H1 (cell line): ENCODE data around the gene PPFIA4. TPM values are rescaled to one million over a fixed set of nuclear protein-coding genes. Genes with fewer than 3 reads are reported as not detected.

Experiments used
- CTCF ChIA-PET: fragments of 300-600 bp; sonication (Branson Sonifier 250); formaldehyde crosslinking; loops from one replicate; lab custom pipeline; 2021; ENCODE audit not compliant: partially characterized antibody; lab: Charles Lee
- POLR2A ChIA-PET: fragments of 300-600 bp; sonication (Branson Sonifier 250); formaldehyde crosslinking; loops from one replicate; lab custom pipeline; 2021; ENCODE audit warnings: inconsistent platforms; ENCODE audit not compliant: partially characterized antibody; lab: Charles Lee
- DNase-seq, 2 experiments: peaks; one replicate each; pipeline versions ENCODE4 v3.0.0 to v3.0.0-alpha.2; 2010 to 2022; ENCODE audit warnings: low spot score in 2 of 2, low read depth in 1 of 2, mixed read lengths in 1 of 2
- FAIRE-seq: peaks from 2 replicates; lab custom pipeline; 2011; peaks lifted over from hg19 to GRCh38; lab: Jason Lieb, UNC
- H2AFZ ChIP-seq: 2 replicates; pipeline ENCODE4 v1.8.1; 2012; ENCODE audit warnings: low read length, inconsistent platforms
- H2AK5ac ChIP-seq: 2 replicates; pipeline ENCODE4 v1.6.1; 2013; ENCODE audit warnings: low read depth, low read length
- H2BK120ac ChIP-seq: replicated peaks from 2 replicates; pipeline ENCODE3; 2013; ENCODE audit warnings: low read depth, low read length, inconsistent platforms
- H2BK12ac ChIP-seq: 2 replicates; pipeline ENCODE4 v1.6.1; 2013; ENCODE audit warnings: low read depth, low read length
- H2BK15ac ChIP-seq: 2 replicates; pipeline ENCODE4 v1.6.1; 2013; ENCODE audit warnings: low read length
- H2BK20ac ChIP-seq: 2 replicates; pipeline ENCODE4 v1.6.1; 2013; ENCODE audit warnings: low read length
- H2BK5ac ChIP-seq: 2 replicates; pipeline ENCODE4 v1.6.1; 2013; ENCODE audit warnings: low read depth, low read length
- H3K14ac ChIP-seq: 2 replicates; pipeline ENCODE4 v1.6.1; 2013; ENCODE audit warnings: inconsistent platforms; ENCODE audit not compliant: insufficient read length
- H3K18ac ChIP-seq: 2 replicates; pipeline ENCODE4 v1.6.1; 2013; ENCODE audit warnings: low read length; ENCODE audit errors: extremely low read depth
- H3K23ac ChIP-seq: 2 replicates; pipeline ENCODE4 v1.6.1; 2013; ENCODE audit warnings: inconsistent platforms; ENCODE audit not compliant: insufficient read length
- H3K23me2 ChIP-seq: 2 replicates; pipeline ENCODE4 v1.6.1; 2013; ENCODE audit warnings: low read depth, low read length
- H3K27ac ChIP-seq: 2 replicates; pipeline ENCODE4 v1.6.1; 2011; ENCODE audit warnings: low read depth, low read length, inconsistent platforms
- H3K27me3 ChIP-seq, 4 experiments: replicated peaks in 1 of 4; 1 replicate in 1 of 4; 2 replicates in 3 of 4; pipeline versions ENCODE4 v1.6.1 to v1.8.1; 2011 to 2013; ENCODE audit warnings: low read length in 3 of 4, mild to moderate bottlenecking in 3 of 4, inconsistent platforms in 2 of 4, mixed read lengths in 2 of 4, moderate library complexity in 1 of 4; ENCODE audit not compliant: control insufficient read depth in 3 of 4, insufficient read depth in 3 of 4; ENCODE audit errors: extremely low read depth in 1 of 4
- H3K36me3 ChIP-seq, 4 experiments: 2 replicates each; pipeline versions ENCODE4 v1.6.1 to v1.8.1; 2011 to 2013; ENCODE audit warnings: mild to moderate bottlenecking in 4 of 4, low read length in 3 of 4, moderate library complexity in 2 of 4, control low read depth in 1 of 4, inconsistent platforms in 1 of 4; ENCODE audit not compliant: insufficient read depth in 4 of 4, control insufficient read depth in 2 of 4
- H3K4ac ChIP-seq: replicated peaks from 2 replicates; pipeline ENCODE3; 2013; ENCODE audit warnings: low read length, low read depth, mixed read lengths, inconsistent platforms; ENCODE audit not compliant: insufficient read length
- H3K4me1 ChIP-seq, 4 experiments: replicated peaks in 1 of 4; 1 replicate in 1 of 4; 2 replicates in 3 of 4; pipeline versions ENCODE4 v1.6.1 to v1.8.1; 2011 to 2013; ENCODE audit warnings: low read length in 3 of 4, inconsistent platforms in 2 of 4, mixed read lengths in 1 of 4; ENCODE audit not compliant: insufficient read depth in 4 of 4, control insufficient read depth in 3 of 4
- H3K4me2 ChIP-seq, 2 experiments: 2 replicates each; pipeline versions ENCODE4 v1.6.1 to v1.8.1; 2011 to 2013; ENCODE audit warnings: low read depth in 2 of 2, low read length in 2 of 2, control low read depth in 1 of 2, inconsistent platforms in 1 of 2, mild to moderate bottlenecking in 1 of 2; ENCODE audit not compliant: insufficient read depth in 1 of 2
- H3K4me3 ChIP-seq, 4 experiments: fragments of 200-600, 300-600 bp in 1 of 4; sonication (generic), shearing (Covaris generic), sonication (Bioruptor Twin) in 1 of 4; 2 replicates each; pipeline versions ENCODE4 v1.5.1 to v1.8.1; 2011 to 2016; ENCODE audit warnings: low read length in 4 of 4, low read depth in 3 of 4, control low read depth in 2 of 4, inconsistent platforms in 2 of 4, mild to moderate bottlenecking in 2 of 4, mixed read lengths in 1 of 4, moderate library complexity in 1 of 4; ENCODE audit not compliant: insufficient read depth in 2 of 4; ENCODE audit errors: extremely low read depth in 1 of 4
- H3K56ac ChIP-seq: replicated peaks from 2 replicates; pipeline ENCODE3; 2013; ENCODE audit warnings: low read depth, mild to moderate bottlenecking, mixed read lengths, low read length, inconsistent platforms; ENCODE audit not compliant: insufficient read length
- H3K79me1 ChIP-seq: 2 replicates; pipeline ENCODE4 v1.6.1; 2013; ENCODE audit warnings: low read depth, low read length, control low read depth
- H3K79me2 ChIP-seq, 2 experiments: 2 replicates each; pipeline versions ENCODE4 v1.6.1 to v1.8.1; 2012 to 2013; ENCODE audit warnings: low read length in 2 of 2, mild to moderate bottlenecking in 2 of 2, inconsistent platforms in 1 of 2; ENCODE audit not compliant: insufficient read depth in 2 of 2, control insufficient read depth in 1 of 2
- H3K9ac ChIP-seq, 4 experiments: replicated peaks in 1 of 4; 1 replicate in 1 of 4; 2 replicates in 3 of 4; pipeline versions ENCODE4 v1.6.1 to v1.8.1; 2011 to 2013; ENCODE audit warnings: low read depth in 3 of 4, low read length in 3 of 4, control low read depth in 2 of 4, mild to moderate bottlenecking in 2 of 4, moderate library complexity in 2 of 4, inconsistent platforms in 1 of 4; ENCODE audit errors: extremely low read depth in 1 of 4
- H3K9me3 ChIP-seq, 2 experiments: 2 replicates each; pipeline versions ENCODE4 v1.6.1 to v1.8.1; 2012 to 2013; ENCODE audit warnings: mild to moderate bottlenecking in 2 of 2, moderate library complexity in 2 of 2, control low read depth in 1 of 2, inconsistent platforms in 1 of 2, low read depth in 1 of 2, low read length in 1 of 2, mixed read lengths in 1 of 2; ENCODE audit not compliant: insufficient read depth in 2 of 2
- H4K20me1 ChIP-seq, 2 experiments: replicated peaks in 1 of 2; 2 replicates each; pipeline versions ENCODE3 to v1.8.1; 2011 to 2013; ENCODE audit warnings: inconsistent platforms in 2 of 2, low read length in 2 of 2, mild to moderate bottlenecking in 1 of 2; ENCODE audit not compliant: insufficient read depth in 2 of 2, control insufficient read depth in 1 of 2
- H4K5ac ChIP-seq: 2 replicates; pipeline ENCODE4 v1.6.1; 2013; ENCODE audit warnings: low read length, low read depth, mixed read lengths, inconsistent platforms; ENCODE audit not compliant: insufficient read length
- H4K8ac ChIP-seq: 2 replicates; pipeline ENCODE4 v1.8.0; 2013; ENCODE audit warnings: mild to moderate bottlenecking, moderate library complexity, low read length, inconsistent platforms; ENCODE audit not compliant: insufficient read depth; ENCODE audit errors: extremely low read depth
- H4K91ac ChIP-seq: replicated peaks from 2 replicates; pipeline ENCODE3; 2013; ENCODE audit warnings: low read length, mixed read lengths, inconsistent platforms; ENCODE audit not compliant: insufficient read length
- CTCF ChIP-seq, 3 experiments: IDR thresholded peaks; 1 replicate in 2 of 3; 2 replicates in 1 of 3; pipeline versions ENCODE4 v1.5.1 to v1.6.1; 2011; ENCODE audit warnings: low read length in 3 of 3, mild to moderate bottlenecking in 3 of 3, inconsistent platforms in 2 of 3, low read depth in 1 of 3, moderate library complexity in 1 of 3; ENCODE audit not compliant: insufficient read depth in 1 of 3; ENCODE audit errors: control extremely low read depth in 1 of 3
- E2F6 ChIP-seq: IDR thresholded peaks from 2 replicates; pipeline ENCODE4 v1.6.1; 2012; ENCODE audit warnings: inconsistent platforms
- KDM4A ChIP-seq: IDR thresholded peaks from one replicate; pipeline ENCODE4 v1.7.1; 2012; ENCODE audit warnings: low read depth, mild to moderate bottlenecking, moderate library complexity, low read length, inconsistent platforms; ENCODE audit not compliant: severe bottlenecking
- MAFK ChIP-seq: IDR thresholded peaks from 2 replicates; pipeline ENCODE4 v1.6.1; 2012; ENCODE audit warnings: low read depth, mild to moderate bottlenecking, improper control_type of control experiment, low read length
- PHF8 ChIP-seq: fragments of 200-600 bp; sonication (generic); conservative IDR thresholded peaks from 2 replicates; pipeline ENCODE4 v1.7.1; 2012; ENCODE audit warnings: low read depth, mild to moderate bottlenecking, inconsistent platforms, low read length, moderate library complexity
- RBBP5 ChIP-seq: IDR thresholded peaks from 2 replicates; pipeline ENCODE4 v1.7.1; 2012; ENCODE audit warnings: low read depth, mild to moderate bottlenecking, inconsistent platforms, low read length, moderate library complexity, borderline replicate concordance
- SAP30 ChIP-seq: fragments of 300-600 bp; sonication (generic); IDR thresholded peaks from 2 replicates; pipeline ENCODE4 v1.7.1; 2012; ENCODE audit warnings: low read length, moderate library complexity, mild to moderate bottlenecking, inconsistent platforms; ENCODE audit not compliant: insufficient read depth, insufficient replicate concordance
- TAF1 ChIP-seq: IDR thresholded peaks from 2 replicates; pipeline ENCODE4 v1.6.1; 2011; ENCODE audit warnings: mild to moderate bottlenecking, low read depth, low read length
- TAF7 ChIP-seq: optimal IDR thresholded peaks from 2 replicates; pipeline ENCODE3; 2011; ENCODE audit warnings: low read depth, mild to moderate bottlenecking, inconsistent platforms, low read length, moderate library complexity, borderline replicate concordance
- YY1 ChIP-seq: IDR thresholded peaks from 2 replicates; pipeline ENCODE4 v1.6.1; 2011; ENCODE audit warnings: low read depth, mild to moderate bottlenecking, low read length
- WGBS, 2 experiments: shearing (Covaris generic) in 1 of 2; methylation state at CpG; one replicate each; pipeline versions ENCODE4 v1.1.6 to v1.1.7; 2013 to 2015; ENCODE audit warnings: low lambda C conversion rate in 2 of 2, mixed read lengths in 2 of 2, inconsistent platforms in 1 of 2, low coverage in 1 of 2, missing lambda C conversion rate in 1 of 2; ENCODE audit not compliant: insufficient replicate concordance in 2 of 2, insufficient coverage in 1 of 2, insufficient read length in 1 of 2; ENCODE audit errors: extremely low coverage in 1 of 2, missing lambda C conversion rate in 1 of 2; 5-methylcytosine and 5-hydroxymethylcytosine counted together
- polyA plus RNA-seq, 7 experiments: library from polyadenylated mRNA; depleted of rRNA in 3 of 7; stranded (reverse) in 5 of 7; unstranded in 2 of 7; fragments of >200 nt in 5 of 7; fragments of 200-250 nt in 2 of 7; gene quantifications; 1 replicate in 5 of 7; 2 replicates in 1 of 7; 4 replicates in 1 of 7; pipeline versions ENCODE4 v1.2.1 to v1.2.3, GENCODE V29; 2011 to 2013; ENCODE audit warnings: missing spikeins in 2 of 7, mixed read lengths in 2 of 7
- total RNA-seq: library from RNA; stranded (reverse); fragmentation: NEBNext Ultra II Directional; extraction: Animal tissue kit (Norgen Biotek cat#: 25700); gene quantifications from 2 replicates; pipeline ENCODE4 v1.2.1, GENCODE V29; 2021

Gene PPFIA4
- total and polyA plus RNA-seq, 2 of the 8 experiments (the other 6 are each of a cell fraction or from before 2014, with no cell fraction given) = 9.0 to 9.9 TPM

DNA sequence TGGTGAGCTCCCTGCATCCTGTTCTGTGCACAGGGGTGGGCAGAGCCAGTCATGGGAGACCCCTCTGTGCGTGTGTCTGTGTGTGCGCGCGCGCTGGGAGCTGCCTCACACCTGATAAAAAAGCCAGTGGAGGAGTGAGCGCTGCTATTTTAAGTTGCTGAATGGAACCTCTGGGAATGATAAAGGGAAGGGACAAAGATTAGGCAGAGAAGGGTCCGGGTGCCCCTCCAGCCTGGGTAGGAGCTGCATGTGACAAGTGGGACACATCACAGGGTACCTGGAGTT, 102.1 kb downstream of the PPFIA4 start:
- H3K9ac ChIP-seq = no peak overlapping the region
- CTCF ChIA-PET = interaction anchor here (0.6 to 49.1 kb wide), 25 partner anchors 8 to 348 kb away, joined by 3 to 1071 read pairs (median 4); partner anchors contain the start of genes CHI3L1, MYBPH, MYOG and PPFIA4
- POLR2A ChIA-PET = interaction anchor here (1.2 to 1.6 kb wide), 4 partner anchors 8 to 69 kb away, joined by 4 to 8 read pairs (median 6); no protein-coding TSS in a partner anchor
- no peak for TF ChIP-seq TAF7
- TF ChIP-seq YY1 = no peak
- TF ChIP-seq TAF1 = no peak
- TF ChIP-seq SAP30 = no peak
- TF ChIP-seq CTCF (IDR thresholded peaks at IDR 0.05; ENCODE audit: control extremely low read depth in 1 of 3, insufficient read depth in 1 of 3, low read depth in 1 of 3, low read length in 3 of 3) = no peak
- no peak for TF ChIP-seq E2F6
- no peak for TF ChIP-seq MAFK
- TF ChIP-seq KDM4A = no peak
- no peak for TF ChIP-seq RBBP5
- no peak for TF ChIP-seq PHF8

More for the DNA sequence above, 102.1 kb downstream of the PPFIA4 start:
- H2BK15ac ChIP-seq = 0 out of 2 replicates have a peak overlapping the region, but pooled peaks have one; percentile 90
- FAIRE-seq (no peak), DNase-seq (no peak)
- H3K4me2 ChIP-seq = peak overlapping the region; percentile 62 to 83
- H2BK12ac ChIP-seq = peak overlapping the region; percentile 71; the same call in 1 of the 2 replicates
- no peak overlapping the region for H2AK5ac ChIP-seq
- H3K79me1 ChIP-seq = no peaks in the 10 kb centered on the region
- H3K18ac ChIP-seq = no peak overlapping the region
- H4K8ac ChIP-seq = 0 out of 2 replicates have a peak overlapping the region, but pooled peaks have one; percentile 66
- H3K23me2 ChIP-seq = peaks cover 2% of the 10 kb centered on the region; the same call in 1 of the 2 replicates
- no peak overlapping the region for H2BK120ac ChIP-seq
- no peak overlapping the region for H3K14ac ChIP-seq
- H3K56ac ChIP-seq = no peak overlapping the region
- peaks cover 3 to 23% (median 13%) of the 10 kb centered on the region in 4 experiments for H3K4me1 ChIP-seq
- no peak overlapping the region for H3K23ac ChIP-seq
- peak overlapping the region; percentile 80; the same call in 1 of the 2 replicates for H2AFZ ChIP-seq
- WGBS, 2 experiments = 12% methylated on average over 7 of the region's 7 CpGs; no CpG with 5 or more reads in 1 of the 2 experiments
- no peak overlapping the region for H2BK5ac ChIP-seq
- no peak overlapping the region for H3K27ac ChIP-seq
- no peaks in the 10 kb centered on the region for H3K9me3 ChIP-seq
- peaks cover 5 to 32% (median 18%) of the 10 kb centered on the region in 4 experiments for H3K27me3 ChIP-seq
- H4K20me1 ChIP-seq = no peaks in the 10 kb centered on the region
- H2BK20ac ChIP-seq = no peak overlapping the region
- H3K79me2 ChIP-seq = no peaks in the 10 kb centered on the region
- peak overlapping the region; percentile 16 to 64 (median 56) for H3K4me3 ChIP-seq
- H3K4ac ChIP-seq = no peak overlapping the region
- H4K5ac ChIP-seq = no peak overlapping the region
- H4K91ac ChIP-seq = peak overlapping the region; percentile 69
- no peaks in the 10 kb centered on the region for H3K36me3 ChIP-seq
